Choroid plexus epithelial cell (primary cell): ENCODE results near the gene GPR137B.
"Not testable (repeated sequence)": the region's sequence is repeated elsewhere in the genome, so short reads cannot be mapped to it uniquely, and the experiment has no call there.

Experiments
- DNase-seq: peaks from one replicate; pipeline ENCODE4 v3.0.0-alpha.2; 2010; ENCODE audit warnings: low read depth
- H3K4me3 ChIP-seq: 2 replicates; pipeline ENCODE4 v1.5.1; 2011; ENCODE audit warnings: low read depth, mild to moderate bottlenecking, control low read depth, low read length, moderate library complexity
- CTCF ChIP-seq: conservative IDR thresholded peaks from 2 replicates; pipeline ENCODE4 v1.5.1; 2011; ENCODE audit warnings: low read depth, mild to moderate bottlenecking, control low read depth, inconsistent platforms, low read length, moderate library complexity

Gene GPR137B

GRCh38 chr1:236161230-236161629 is 18.9 kb downstream of the GPR137B start:
- no peak overlapping the region for H3K4me3 ChIP-seq
- TF ChIP-seq CTCF = no peak
- DNase-seq = no peak

- not testable (repeated sequence) for DNase-seq, H3K4me3 ChIP-seq
Measured at GRCh38 chr1:236161755-236162154, 19.4 kb downstream of the GPR137B start.

- H3K4me3 ChIP-seq = no peak overlapping the region
- TF ChIP-seq CTCF = no peak
- DNase-seq = no peak
Measured at GRCh38 chr1:236163463-236164153, 21.3 kb downstream of the GPR137B start.

GRCh38 chr1:236164273-236164672 is 21.9 kb downstream of the GPR137B start:
- H3K4me3 ChIP-seq = no peak overlapping the region
- TF ChIP-seq CTCF = no peak
- DNase-seq = no peak

- DNase-seq = no peak
- H3K4me3 ChIP-seq = no peak overlapping the region
- no peak for TF ChIP-seq CTCF
Measured at GRCh38 chr1:236165238-236165981, 23.1 kb downstream of the GPR137B start.

- DNase-seq = no peak
- no peak for TF ChIP-seq CTCF
Measured at GRCh38 chr1:236166041-236166440, 23.7 kb downstream of the GPR137B start.

GRCh38 chr1:236167154-236167553 is 24.8 kb downstream of the GPR137B start:
- TF ChIP-seq CTCF = no peak
- no peak overlapping the region for H3K4me3 ChIP-seq
- DNase-seq = no peak

More at GRCh38 chr1:236166041-236166440, 23.7 kb downstream of the GPR137B start:
- H3K4me3 ChIP-seq = no peak overlapping the region
